Stimulated activated CD8-positive, alpha-beta memory T cell treated with anti-CD3 and anti-CD28 coated beads, Interleukin-7, amount 100 ng/mL, for 4 hours (primary cell): Measurements from ENCODE around the gene MYO7B.

Experiments used
- DNase-seq, 2 donors: peaks; one replicate each; pipeline ENCODE4 v3.0.0-alpha.2; 2020; ENCODE audit warnings: low read depth in 2 of 2

Gene MYO7B

DNA sequence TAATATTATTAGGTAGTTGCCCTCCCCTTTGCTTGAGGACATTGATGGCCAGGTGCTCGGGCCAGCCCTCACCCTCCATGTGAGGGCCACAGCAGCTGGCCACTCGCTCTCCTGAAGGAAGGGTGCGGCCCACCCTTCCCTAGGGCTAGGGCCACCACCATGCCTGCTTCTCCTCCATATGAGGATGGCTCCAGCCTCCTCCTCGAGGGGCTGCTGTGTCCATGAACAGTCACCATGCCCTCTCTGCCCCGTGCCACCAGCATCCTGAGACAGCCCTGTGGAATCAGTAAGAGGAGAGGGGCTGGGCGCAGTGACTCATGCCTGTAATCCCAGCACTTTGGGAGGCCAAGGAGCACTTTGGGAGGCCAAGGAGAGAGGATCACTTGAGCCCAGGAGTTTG lies 112.8 kb downstream of the MYO7B start:
- DNase-seq, result no peak

DNA sequence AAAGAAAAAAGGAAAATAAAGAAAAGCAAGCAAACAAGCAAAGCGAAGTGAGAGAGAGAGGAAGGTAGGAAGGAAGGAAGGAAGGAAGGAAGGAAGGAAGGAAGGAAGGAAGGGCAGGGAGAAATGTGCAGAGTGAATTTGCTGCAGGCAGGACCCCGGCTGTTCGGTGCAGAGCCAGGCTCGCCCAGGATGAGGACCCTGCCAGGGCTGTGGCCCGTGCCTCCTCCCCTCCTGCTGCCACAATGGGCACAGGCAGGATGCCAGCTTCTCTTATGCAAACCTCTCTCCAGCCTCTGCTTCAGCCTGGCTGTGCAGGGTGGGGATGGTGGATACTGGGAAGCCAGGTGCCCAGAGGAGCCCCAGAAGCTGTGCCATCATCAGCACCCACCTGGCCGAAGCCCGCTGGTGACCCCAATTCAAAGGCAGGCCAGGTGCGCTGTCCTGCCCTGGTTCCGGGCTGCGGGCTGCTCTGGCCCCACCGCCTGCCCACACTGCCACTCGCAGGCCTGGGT lies 113.7 kb downstream of the MYO7B start:
- no peak for DNase-seq

DNA sequence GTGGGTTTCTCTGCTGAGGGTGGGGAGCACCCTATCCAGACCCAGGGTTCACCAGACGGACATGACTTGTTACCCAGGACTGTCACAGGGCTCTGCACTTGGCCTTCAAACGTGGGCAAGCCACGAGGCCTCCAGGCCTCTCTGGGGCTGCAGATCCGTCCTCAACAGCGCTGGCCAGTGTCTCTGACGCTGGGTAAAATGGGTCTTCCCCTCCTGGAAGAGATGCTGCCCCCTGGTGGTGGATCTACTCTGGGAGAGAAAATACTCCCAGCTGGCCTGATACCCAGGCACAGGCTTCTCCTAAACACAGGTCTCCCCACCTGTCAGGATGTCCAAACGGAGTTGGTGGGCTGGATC lies 114.2 kb downstream of the MYO7B start:
- DNase-seq, result peak; percentile 62 to 64

DNA sequence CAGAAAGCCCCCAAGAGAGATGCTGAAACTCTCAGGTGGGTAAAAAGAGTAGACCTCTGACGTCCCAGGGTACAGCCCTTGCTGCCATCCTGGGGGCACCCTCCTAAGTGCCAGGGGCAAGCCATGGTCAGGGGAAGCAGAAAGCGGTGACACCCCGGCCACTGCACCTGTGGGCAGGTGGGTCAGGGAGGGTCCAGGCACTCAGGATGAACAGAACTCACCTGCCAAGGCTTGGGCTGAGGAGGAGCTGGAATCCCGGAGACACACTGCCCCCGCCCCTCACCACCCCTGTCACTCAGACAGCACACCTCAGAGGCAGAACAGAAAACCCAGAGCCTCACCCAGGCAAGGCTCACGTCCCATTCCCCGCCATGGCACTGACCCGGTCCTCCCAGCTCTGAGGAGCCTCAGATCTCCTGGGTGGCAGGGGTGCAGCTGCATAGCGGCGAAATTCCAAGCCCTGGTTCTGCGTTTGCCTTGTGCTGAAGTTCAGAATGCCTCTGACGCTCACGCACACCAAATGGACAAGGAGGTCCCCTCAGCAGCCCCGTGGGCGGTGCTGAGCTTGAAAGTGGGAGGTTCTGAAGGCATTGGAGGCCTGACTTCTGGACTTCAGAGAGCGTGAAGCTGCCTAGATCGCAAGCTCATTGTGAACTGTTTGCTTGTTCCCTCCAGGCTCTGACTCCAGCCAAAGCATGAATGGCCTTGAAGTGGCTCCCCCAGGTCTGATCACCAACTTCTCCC lies 114.7 kb downstream of the MYO7B start:
- no peak for DNase-seq

DNA sequence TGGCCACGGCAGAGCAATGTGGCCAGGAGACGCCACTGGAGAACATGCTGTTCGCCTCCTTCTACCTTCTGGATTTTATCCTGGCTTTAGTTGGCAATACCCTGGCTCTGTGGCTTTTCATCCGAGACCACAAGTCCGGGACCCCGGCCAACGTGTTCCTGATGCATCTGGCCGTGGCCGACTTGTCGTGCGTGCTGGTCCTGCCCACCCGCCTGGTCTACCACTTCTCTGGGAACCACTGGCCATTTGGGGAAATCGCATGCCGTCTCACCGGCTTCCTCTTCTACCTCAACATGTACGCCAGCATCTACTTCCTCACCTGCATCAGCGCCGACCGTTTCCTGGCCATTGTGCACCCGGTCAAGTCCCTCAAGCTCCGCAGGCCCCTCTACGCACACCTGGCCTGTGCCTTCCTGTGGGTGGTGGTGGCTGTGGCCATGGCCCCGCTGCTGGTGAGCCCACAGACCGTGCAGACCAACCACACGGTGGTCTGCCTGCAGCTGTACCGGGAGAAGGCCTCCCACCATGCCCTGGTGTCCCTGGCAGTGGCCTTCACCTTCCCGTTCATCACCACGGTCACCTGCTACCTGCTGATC lies 115.4 kb downstream of the MYO7B start:
- no peak for DNase-seq

DNA sequence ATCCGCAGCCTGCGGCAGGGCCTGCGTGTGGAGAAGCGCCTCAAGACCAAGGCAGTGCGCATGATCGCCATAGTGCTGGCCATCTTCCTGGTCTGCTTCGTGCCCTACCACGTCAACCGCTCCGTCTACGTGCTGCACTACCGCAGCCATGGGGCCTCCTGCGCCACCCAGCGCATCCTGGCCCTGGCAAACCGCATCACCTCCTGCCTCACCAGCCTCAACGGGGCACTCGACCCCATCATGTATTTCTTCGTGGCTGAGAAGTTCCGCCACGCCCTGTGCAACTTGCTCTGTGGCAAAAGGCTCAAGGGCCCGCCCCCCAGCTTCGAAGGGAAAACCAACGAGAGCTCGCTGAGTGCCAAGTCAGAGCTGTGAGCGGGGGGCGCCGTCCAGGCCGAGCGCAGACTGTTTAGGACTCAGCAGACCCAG lies 115.9 kb downstream of the MYO7B start:
- no peak for DNase-seq

DNA sequence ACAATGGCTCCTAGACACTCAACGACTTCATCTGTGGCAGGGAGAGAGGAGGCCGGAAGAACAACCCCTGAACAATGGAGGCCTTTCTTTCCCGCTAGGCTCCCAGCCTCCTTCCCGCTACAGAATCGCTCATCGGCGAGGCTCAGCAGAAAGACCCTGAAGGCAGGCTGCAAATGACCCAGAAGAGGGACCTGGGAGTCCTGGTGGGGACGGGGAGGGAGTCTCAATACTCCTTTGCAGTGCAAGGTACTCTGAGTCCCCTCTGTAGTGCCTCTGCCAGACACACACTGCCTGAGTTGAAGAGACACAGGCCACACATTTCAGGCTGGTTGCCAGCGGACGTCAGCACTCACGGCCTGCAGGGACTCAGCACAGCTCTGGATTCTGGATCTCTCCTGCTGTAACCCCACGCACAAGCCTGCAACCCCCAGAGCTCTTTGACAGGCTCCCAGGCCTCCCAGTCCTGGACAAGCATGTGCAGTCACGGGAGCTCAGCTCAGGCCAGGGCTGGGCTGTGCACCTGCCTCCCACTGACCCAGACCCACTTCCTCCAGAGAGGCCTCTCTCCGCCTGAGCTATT lies 116.6 kb downstream of the MYO7B start:
- no peak for DNase-seq

DNA sequence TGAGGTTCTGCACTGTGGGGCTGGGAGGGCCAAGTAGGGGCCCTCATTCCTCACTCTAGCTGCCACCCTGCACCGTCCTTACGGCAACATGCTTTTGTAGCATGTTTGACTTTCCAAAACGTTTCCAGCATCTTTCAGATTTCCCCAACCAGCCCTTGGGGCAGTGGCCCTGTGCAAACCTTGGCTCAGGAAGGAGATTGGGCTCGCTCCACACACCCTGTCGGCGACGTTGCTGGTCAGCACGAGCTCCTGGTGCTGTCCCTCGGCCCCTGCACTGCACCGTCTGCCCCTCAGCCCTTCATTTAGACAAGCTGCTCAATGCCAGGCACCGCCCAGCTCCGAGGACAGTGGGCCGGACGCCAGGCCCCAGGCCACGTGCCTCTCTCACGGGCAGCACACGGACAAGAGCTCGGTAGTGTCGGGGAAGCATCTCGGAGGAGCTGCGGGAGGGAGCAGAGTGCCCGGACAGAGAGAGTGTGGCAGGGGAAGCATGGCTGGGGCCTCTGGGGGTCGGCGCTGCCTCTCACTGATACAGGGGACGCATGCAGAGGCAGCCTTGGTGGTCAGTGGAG lies 117.4 kb downstream of the MYO7B start:
- DNase-seq, result no peak

DNA sequence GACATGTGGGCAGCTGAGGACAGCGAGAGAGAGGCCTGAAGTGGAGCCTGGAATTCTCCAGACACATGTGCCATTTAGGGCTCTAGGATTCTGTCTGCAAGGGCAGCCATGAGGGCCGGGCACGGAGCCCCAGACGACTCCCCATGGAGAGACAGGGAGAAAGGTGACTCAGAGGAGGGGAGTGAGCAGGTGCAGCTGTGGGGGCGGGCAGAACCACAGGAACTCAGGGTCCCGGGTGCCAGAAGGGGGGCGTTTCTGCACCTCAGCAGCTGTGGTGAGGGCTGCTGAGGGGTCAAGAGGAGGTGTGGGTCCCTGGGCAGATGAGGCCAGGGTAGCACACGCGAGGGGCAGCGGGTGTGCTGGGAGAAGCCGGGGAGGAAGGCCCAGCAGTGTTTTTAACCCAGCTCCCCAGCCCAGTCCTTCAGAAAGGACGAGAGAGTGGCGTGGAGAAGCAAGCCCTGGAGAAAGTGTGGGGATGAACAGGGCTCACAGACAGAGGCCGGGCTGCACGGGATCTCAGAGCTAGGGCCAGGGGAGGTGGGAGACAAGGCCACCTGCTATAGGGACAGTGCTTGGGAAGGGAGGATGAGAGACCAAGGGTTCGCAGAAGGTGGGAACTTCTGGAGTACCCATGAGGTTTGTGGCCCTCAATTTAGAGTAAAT lies 118.1 kb downstream of the MYO7B start:
- no peak for DNase-seq

DNA sequence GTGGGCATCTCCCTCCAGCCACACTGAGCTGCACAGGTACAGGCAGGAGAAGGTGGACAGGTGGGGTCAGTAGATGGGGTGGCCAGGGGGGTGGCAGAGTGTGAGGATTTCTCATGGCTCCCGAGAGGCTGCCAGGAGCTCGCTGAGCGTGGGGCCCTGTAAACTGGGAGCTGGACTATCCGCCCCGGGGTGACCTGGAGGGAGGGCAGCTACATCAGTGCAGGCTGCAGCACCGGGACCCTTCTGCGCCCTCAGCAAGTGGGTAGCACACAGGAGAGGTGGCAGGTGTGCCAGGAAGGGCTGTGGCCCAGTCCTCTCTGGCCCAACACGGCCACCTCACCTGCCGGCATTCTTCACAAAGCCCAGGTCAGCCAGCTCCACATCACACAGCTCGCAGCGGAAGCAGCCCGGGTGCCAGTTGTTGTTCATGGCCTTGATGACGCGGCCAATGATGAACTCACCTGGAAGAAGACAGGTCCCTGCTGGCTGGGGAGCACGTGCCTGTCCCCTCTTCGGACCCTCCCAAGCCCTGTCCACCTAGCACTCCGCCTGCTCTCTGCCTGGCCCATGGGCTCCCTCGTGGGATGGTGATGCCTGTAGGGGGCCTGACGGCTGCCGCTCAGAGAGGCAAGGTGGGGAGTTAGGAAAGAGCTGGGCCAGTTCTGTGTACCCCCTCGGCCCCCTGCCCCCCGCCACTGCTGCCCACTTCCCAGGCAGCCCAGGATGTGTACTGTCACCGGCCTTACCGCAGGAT lies 118.8 kb downstream of the MYO7B start:
- no peak for DNase-seq

DNA sequence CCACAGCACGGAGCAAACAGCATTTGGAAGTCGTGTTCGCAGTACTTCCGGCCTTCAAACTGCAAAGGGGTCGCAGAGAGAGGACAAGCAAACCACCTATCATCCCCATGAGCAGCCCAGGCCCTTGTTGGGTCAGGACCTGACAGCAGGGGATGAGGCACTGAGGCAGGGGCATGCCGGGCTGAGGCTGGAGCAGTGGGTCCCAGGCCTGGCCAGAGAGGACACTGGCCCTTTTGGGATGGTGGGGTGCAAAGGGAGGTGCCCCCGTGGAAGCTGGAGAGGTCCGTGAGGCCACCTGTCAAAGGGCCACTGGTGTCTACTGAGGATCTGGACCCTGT lies 119.3 kb downstream of the MYO7B start:
- no peak for DNase-seq

DNA sequence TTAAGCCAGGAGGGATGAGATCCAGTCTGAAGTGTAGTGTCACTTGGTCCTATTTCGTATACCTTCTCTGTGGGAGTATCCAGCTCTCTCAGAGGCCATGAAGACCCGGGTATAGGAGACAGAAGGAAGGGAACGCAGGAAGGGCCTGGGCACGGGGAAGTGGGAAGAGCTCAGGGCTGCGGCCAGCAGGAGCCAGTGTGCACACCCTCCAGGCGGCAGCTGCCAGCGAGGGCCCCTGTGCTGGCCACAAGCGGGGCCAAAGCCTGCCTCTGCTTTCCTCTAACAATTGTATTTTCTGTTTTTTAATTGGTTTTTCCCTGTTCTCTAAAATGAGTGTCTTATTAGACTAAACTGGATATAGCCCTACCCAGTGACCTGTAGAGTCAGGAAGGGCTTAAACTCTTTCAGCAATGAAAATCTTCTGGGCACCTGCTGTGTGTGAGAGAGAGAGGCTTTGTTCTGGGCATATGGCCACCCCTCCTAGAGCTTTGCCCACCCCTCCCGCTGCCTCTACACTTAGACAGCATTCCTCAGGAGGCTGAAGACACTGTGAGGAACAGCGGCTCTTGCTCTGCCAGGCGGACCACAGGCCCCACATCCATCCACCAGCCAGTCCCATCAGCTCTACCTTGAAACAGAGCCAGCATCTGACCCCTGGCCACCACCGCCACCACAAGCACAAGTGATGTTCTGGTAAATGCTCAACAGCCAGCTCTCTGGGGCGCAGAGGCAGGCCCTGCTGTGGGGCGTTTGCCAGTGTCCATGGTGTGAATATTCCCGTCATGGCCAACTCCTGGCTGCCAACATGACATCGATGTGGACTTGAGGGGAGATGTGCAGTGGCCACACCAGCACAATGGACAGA lies 120.0 kb downstream of the MYO7B start:
- DNase-seq, result no peak

DNA sequence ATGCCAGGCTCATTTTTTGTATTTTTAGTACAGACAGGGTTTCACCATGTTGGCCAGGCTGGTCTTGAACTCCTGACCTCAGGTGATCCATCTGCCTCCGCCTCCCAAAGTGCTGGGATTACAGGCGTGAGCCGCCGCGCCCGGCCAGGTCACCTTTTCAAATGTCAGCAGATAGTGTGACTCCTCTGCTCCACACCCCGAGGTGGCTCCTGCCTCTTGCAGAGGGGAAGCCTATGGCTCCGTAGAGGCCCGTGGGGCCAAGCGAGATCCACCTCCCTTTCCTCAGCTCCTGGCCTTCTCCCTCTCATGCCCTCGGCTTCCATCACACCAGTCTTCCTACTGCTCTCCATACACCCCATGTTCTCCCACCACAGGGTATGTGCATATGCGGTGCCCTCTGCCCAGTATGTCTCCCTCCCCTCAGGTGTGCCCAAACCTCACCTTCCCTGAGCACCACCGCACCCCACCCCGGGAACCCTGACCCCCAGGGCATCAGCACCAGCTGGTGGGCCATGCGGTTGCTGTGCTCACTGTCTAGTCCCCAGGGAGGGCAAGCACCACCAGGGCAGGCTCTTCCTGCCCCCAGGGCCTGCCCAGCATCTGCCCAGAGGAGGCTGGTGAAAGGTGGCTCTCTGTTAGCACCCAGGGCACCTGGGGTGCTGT lies 121.2 kb downstream of the MYO7B start:
- DNase-seq, result no peak

DNA sequence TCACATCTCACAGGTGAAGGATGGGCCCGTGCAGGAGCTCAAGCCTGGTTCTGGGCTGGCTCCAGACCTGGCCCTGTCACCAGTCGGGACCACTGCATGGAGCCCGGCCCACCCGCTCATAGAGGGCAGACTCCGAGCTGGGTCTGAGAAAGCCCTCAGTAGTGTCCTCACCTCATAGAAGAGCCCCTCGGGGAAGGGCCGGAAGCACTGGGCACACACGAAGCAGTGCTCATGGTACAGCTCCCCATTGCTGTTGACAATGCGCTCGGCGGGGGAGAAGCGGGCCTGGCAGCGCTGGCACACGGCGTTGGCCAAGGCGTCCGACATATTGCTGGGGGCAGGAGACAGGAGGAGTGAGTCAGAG lies 121.7 kb downstream of the MYO7B start:
- DNase-seq, result no peak

DNA sequence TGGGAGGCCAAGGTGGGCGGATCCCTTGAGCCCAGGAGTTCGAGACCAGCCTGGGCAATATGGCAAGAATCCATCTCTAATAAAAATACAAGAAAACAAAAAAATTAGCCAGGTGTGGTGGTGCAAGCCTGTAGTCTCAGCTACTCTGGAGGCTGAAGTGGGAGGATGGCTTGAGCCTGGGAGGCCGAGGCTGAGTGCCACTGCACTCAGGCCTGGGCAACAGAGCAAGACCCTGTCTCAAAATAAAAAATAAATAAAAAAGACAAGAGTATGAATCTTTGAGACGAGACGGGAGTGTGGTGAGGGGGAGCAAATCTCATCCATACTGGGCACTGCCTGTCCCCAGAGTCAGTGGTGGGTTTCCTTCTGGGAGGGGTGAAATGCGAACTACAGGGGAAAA lies 122.7 kb downstream of the MYO7B start:
- no peak for DNase-seq

DNA sequence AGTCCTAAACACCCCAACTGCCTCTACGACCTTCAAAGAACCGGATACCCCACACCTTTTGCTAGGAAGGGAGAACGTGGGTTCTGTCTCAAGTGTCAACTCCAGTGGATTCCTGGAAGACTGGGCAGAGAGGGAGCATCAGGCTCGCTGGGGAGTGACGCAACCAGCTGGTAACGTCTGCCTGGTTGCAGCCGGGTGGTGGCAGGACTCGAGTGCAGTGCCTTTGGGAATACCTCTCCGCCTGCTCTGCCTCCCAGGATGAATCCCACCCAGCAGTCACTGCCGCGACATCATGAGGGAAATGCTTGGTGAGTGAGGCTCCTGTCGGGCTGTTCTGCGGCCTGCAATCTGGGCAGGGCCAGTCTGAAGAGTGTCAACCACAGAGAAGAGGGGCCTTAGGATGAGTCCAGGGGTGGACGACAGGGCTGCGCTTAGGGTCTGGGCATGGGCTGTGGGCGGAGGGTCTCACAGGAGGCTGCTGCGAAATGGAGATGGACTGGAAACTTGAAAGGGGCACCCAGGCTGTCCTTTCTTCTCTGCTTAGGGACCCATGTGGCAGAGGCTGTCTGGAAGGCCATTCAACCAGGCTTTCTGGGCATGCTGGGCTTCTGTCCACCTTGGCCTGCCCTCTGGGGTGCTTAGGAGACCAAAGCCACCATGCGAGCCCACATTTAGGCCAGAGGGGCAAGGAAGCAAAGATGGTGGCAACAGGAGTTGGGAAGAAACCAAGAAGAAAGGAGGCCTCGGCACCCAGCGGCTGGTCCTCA lies 123.3 kb downstream of the MYO7B start:
- DNase-seq, result no peak

DNA sequence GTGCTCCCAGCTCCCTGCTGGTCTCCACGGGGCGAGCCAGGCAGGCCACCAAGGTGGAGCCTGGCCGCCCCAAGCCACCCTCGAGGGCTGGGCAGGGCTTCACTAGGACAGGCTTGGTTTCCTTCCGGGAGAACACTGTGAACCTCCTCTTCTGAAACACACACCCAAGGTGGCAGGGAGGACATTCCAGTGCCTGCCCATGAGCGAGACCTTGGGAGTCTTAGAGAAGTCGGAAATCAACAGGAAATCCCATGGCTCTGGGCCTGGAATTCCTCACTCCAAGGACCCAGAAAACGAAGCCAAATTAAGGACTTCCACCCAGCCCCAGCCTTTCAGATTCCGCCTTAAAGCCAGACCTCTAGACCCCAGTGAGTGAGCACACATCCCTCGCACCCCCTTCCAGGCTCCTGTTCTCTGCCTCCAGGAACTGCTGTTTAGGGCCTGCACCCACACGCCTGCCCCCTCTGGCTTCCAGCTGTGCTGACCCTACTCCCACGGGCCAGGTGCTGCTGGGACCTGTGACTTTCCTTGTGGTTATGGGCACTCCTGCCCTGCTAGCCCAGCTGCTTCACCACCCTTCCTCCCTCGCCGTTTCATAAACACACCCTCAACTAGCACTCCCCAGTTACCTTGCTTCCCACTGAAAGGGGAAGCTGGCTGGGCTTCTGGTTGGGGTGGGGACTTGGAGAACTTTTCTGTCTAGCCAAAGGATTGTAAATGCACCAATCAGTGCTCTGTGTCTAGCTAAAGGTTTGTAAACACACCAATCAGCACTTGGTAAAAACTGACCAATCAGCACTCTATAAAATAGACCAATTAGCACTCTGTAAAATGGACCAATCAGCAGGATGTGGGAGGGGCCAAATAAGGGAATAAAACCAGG lies 124.2 kb downstream of the MYO7B start:
- DNase-seq, result no peak

DNA sequence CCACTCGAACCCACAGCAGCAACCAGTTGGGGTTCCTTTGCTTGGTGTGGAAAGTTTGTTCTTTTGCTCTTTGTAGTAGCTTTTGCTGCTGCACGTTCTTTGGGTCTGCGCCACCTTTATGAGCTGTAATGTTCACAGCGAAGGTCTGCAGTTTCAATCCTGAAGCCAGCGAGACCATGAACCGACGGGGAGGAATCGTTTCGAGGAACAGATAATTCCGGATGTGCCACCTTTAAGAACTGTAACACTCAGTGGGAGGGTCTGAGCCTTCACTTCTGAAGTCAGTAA lies 124.8 kb downstream of the MYO7B start:
- no peak for DNase-seq
